Esophagus squamous epithelium (tissue), 4 donors: ENCODE measurements around the gene TOB2.

Source experiments
- CTCF ChIP-seq, 6 experiments: fragments of 450-650 bp in 4 of 6; fragments of 200-600 bp in 2 of 6; sonication (generic) in 2 of 6; IDR thresholded peaks; one replicate each; pipeline ENCODE4 v1.5.1; 2016 to 2019; ENCODE audit warnings: antibody characterized with exemption in 6 of 6, mild to moderate bottlenecking in 4 of 6, moderate library complexity in 4 of 6
- POLR2A ChIP-seq, 4 donors: fragments of 450-650 bp; IDR thresholded peaks; one replicate each; pipeline ENCODE4 v1.6.1; 2017; ENCODE audit warnings: antibody characterized with exemption in 4 of 4, mild to moderate bottlenecking in 4 of 4, moderate library complexity in 3 of 4

- TF ChIP-seq CTCF (IDR thresholded peaks at IDR 0.05) (no peak), POLR2A (IDR thresholded peaks at IDR 0.05) (no peak)
These were observed 39.2 kb downstream of the TOB2 start for GRCh38 chr22:41407433-41407832.
